Esophagus muscularis mucosa (tissue), 3 donors: ENCODE results near the gene ALS2.

Source experiments
- POLR2AphosphoS5 ChIP-seq, 2 donors: sonication (generic); formaldehyde crosslinking; IDR thresholded peaks; one replicate each; pipeline ENCODE4 v1.6.1; 2017; ENCODE audit warnings: antibody characterized with exemption in 2 of 2
- TF ChIP-seq, protein P1 (sequence below), 3 experiments: fragments of 200-600 bp in 2 of 3; fragments of 450-650 bp in 1 of 3; sonication (generic) in 2 of 3; IDR thresholded peaks; one replicate each; pipeline ENCODE4 v1.5.1; 2017 to 2019; ENCODE audit warnings: antibody characterized with exemption in 3 of 3, mild to moderate bottlenecking in 2 of 3, moderate library complexity in 1 of 3

DNA sequence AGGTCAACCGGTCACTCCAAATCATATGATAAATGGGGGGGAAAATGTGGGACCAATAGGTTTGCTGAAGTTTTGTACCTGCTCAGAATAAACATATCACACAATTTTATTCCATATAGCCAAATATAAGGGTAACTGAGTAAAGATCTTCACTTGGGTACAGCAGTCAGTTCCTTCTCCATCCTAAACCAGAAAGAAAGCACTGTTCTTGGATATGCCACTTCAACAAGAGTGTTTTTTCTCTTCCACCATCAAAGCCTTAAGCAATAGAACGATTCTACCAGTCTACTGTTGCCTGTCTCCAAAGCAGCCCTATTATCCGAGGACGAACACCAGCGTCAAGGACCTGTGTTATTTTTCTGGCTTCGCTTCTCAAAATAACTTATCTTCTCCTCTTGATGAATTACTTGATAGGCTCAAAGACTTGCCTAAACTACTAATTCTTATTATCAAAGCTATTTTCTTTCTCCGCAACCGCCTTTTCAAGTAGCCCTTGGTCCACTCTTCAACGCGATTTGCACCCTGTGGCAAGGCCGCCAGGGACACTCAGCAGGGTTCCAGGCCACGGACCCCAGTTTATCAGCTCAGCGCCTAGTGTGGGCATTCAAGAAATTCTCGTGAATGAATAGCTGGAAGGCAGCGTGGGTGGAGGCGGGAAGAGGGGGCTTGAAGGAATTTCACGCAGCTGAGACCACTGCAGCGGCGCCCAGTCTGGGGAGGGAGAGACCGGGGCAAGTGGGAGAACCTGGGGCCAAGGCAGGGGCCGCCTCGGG is 646 bp downstream of the ALS2 start:
- TF ChIP-seq, protein P1, sequence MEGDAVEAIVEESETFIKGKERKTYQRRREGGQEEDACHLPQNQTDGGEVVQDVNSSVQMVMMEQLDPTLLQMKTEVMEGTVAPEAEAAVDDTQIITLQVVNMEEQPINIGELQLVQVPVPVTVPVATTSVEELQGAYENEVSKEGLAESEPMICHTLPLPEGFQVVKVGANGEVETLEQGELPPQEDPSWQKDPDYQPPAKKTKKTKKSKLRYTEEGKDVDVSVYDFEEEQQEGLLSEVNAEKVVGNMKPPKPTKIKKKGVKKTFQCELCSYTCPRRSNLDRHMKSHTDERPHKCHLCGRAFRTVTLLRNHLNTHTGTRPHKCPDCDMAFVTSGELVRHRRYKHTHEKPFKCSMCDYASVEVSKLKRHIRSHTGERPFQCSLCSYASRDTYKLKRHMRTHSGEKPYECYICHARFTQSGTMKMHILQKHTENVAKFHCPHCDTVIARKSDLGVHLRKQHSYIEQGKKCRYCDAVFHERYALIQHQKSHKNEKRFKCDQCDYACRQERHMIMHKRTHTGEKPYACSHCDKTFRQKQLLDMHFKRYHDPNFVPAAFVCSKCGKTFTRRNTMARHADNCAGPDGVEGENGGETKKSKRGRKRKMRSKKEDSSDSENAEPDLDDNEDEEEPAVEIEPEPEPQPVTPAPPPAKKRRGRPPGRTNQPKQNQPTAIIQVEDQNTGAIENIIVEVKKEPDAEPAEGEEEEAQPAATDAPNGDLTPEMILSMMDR (IDR thresholded peaks at IDR 0.05), result no peak
- no peak for TF ChIP-seq POLR2AphosphoS5 (IDR thresholded peaks at IDR 0.05)
